Hepatocyte (in vitro differentiated cells): Measurements from ENCODE around the gene HSD17B3. TPM values are rescaled to one million over a fixed set of nuclear protein-coding genes. Genes with fewer than 3 reads are reported as not detected.

Source experiments
- DNase-seq: peaks from one replicate; pipeline ENCODE4 v3.0.0-alpha.2; 2016; ENCODE audit warnings: low spot score
- H2AFZ ChIP-seq: fragments of 200-600 bp; sonication (generic); 2 replicates; pipeline ENCODE4 v1.6.0; 2016; ENCODE audit warnings: antibody characterized with exemption, mild to moderate bottlenecking
- H3K27ac ChIP-seq: fragments of 200-600 bp; sonication (generic); 2 replicates; pipeline ENCODE4 v1.5.1; 2016; ENCODE audit warnings: mild to moderate bottlenecking
- H3K27me3 ChIP-seq: fragments of 200-600 bp; sonication (generic); 2 replicates; pipeline ENCODE4 v1.6.1; 2016
- H3K36me3 ChIP-seq: fragments of 200-600 bp; sonication (generic); replicated peaks from 2 replicates; pipeline ENCODE4 v1.5.1; 2016; ENCODE audit warnings: low read depth; ENCODE audit not compliant: insufficient read depth
- H3K4me1 ChIP-seq: fragments of 200-600 bp; sonication (generic); 2 replicates; pipeline ENCODE4 v1.5.1; 2016; ENCODE audit warnings: mild to moderate bottlenecking, moderate library complexity; ENCODE audit not compliant: insufficient read depth
- H3K4me2 ChIP-seq: fragments of 200-600 bp; sonication (generic); 2 replicates; pipeline ENCODE4 v1.6.0; 2016
- H3K4me3 ChIP-seq: fragments of 200-600 bp; sonication (generic); 2 replicates; pipeline ENCODE4 v1.5.1; 2016; ENCODE audit warnings: mild to moderate bottlenecking
- H3K79me2 ChIP-seq: fragments of 200-600 bp; sonication (generic); 2 replicates; pipeline ENCODE4 v1.6.0; 2017; ENCODE audit warnings: mild to moderate bottlenecking
- H3K9me2 ChIP-seq: fragments of 200-600 bp; sonication (generic); replicated peaks from 2 replicates; pipeline ENCODE4 v1.6.0; 2017; ENCODE audit warnings: mild to moderate bottlenecking; ENCODE audit not compliant: insufficient read depth
- H3K9me3 ChIP-seq: fragments of 200-600 bp; sonication (generic); 2 replicates; pipeline ENCODE4 v1.5.1; 2016; ENCODE audit warnings: low read depth, mild to moderate bottlenecking
- H4K20me1 ChIP-seq: fragments of 200-600 bp; sonication (generic); 2 replicates; pipeline ENCODE4 v1.6.0; 2016; ENCODE audit warnings: mild to moderate bottlenecking; ENCODE audit not compliant: insufficient read depth, poor library complexity, severe bottlenecking
- EZH2 ChIP-seq: fragments of 200-600 bp; sonication (generic); IDR thresholded peaks from 2 replicates; pipeline ENCODE4 v1.6.1; 2016; ENCODE audit warnings: antibody characterized with exemption, mild to moderate bottlenecking, borderline replicate concordance
- EZH2phosphoT487 ChIP-seq: fragments of 200-600 bp; sonication (generic); IDR thresholded peaks from one replicate; pipeline ENCODE4 v1.6.1; 2018; ENCODE audit warnings: antibody characterized with exemption, mild to moderate bottlenecking, low read depth, moderate library complexity; ENCODE audit not compliant: unreplicated experiment, severe bottlenecking
- WGBS: methylation state at CpG from one replicate; pipeline ENCODE4 v1.1.6; 2016; ENCODE audit warnings: low lambda C conversion rate; ENCODE audit errors: missing lambda C conversion rate; 5-methylcytosine and 5-hydroxymethylcytosine counted together
- polyA plus RNA-seq: library from polyadenylated mRNA; unstranded; fragments of >200 nt; fragmentation: Nextera tagmentation; extraction: Ambion mirVana; gene quantifications from 2 replicates; pipeline ENCODE4 v1.2.1, GENCODE V29; 2016
- total RNA-seq: library from RNA; depleted of rRNA; stranded (reverse); fragments of >200 nt; gene quantifications from 2 replicates; pipeline ENCODE4 v1.2.3, GENCODE V29; 2014
- TF ChIP-seq, protein P1 (sequence below): fragments of 200-600 bp; sonication (generic); IDR thresholded peaks from 2 replicates; pipeline ENCODE4 v1.5.1; 2016; ENCODE audit warnings: antibody characterized with exemption, mild to moderate bottlenecking; ENCODE audit not compliant: poor library complexity

HSD17B3 gene
- total and polyA plus RNA-seq, 2 experiments from 2014 or later, result 0.67 to 0.74 TPM

DNA sequence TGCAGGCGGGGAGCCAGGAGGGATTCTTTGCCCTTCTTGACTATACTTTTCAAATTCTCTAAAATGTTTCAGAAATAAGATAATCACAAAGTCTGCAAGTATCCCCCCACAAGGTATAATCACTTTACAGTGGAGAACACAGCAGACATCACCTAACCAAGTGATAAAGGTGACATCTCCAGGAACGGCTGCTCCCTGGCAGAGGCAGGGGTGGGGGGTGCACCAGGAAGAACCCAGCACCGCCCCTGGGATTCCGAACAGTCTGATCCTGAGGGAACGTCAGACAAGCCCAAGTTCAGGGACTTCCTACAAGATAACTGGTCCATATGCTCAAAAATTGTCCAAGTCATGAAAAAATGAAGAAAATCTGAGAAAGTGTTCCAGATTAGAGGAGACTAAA is 85.4 kb downstream of the HSD17B3 start:
- Histone ChIP-seq H3K4me1 (peaks cover 33% of the 10 kb centered on the region), H3K27me3 (no peaks in the 10 kb centered on the region), H3K9me3 (no peaks in the 10 kb centered on the region), H3K4me2 (peak overlapping the region; percentile 89), H4K20me1 (no peaks in the 10 kb centered on the region), H3K4me3 (no peak overlapping the region), H3K79me2 (peaks cover 2% of the 10 kb centered on the region), H3K9me2 (no peaks in the 10 kb centered on the region), H3K27ac (peak overlapping the region; percentile 90), H2AFZ (no peak overlapping the region), H3K36me3 (no peaks in the 10 kb centered on the region)
- 68% methylated on average over 5 of the region's 5 CpGs for WGBS
- no peak for TF ChIP-seq EZH2phosphoT487
- TF ChIP-seq EZH2, result no peak
- TF ChIP-seq, protein P1, sequence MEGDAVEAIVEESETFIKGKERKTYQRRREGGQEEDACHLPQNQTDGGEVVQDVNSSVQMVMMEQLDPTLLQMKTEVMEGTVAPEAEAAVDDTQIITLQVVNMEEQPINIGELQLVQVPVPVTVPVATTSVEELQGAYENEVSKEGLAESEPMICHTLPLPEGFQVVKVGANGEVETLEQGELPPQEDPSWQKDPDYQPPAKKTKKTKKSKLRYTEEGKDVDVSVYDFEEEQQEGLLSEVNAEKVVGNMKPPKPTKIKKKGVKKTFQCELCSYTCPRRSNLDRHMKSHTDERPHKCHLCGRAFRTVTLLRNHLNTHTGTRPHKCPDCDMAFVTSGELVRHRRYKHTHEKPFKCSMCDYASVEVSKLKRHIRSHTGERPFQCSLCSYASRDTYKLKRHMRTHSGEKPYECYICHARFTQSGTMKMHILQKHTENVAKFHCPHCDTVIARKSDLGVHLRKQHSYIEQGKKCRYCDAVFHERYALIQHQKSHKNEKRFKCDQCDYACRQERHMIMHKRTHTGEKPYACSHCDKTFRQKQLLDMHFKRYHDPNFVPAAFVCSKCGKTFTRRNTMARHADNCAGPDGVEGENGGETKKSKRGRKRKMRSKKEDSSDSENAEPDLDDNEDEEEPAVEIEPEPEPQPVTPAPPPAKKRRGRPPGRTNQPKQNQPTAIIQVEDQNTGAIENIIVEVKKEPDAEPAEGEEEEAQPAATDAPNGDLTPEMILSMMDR, result no peak
- DNase-seq, result no peak

DNA sequence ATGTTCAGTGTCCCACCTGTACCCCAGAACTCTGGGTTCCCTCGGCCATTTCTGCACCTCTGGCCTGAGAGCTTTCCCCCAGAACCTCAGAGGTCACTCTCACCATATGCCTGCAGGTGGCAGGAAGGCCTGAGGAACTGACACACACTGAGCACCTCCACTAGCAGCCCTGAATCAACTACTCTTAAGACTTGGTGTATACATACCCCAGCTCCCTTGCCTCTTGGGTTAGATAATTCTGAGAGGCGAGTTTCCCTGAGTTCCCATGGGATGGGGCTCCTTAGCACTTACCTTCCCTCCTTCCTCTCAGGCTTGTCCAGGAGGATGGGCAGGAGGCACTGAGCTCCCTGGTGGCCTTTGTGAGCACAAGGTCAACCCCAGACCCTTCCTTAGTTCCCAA is 86.1 kb downstream of the HSD17B3 start:
- H2AFZ ChIP-seq, result no peak overlapping the region
- H3K27me3 ChIP-seq, result no peaks in the 10 kb centered on the region

DNA sequence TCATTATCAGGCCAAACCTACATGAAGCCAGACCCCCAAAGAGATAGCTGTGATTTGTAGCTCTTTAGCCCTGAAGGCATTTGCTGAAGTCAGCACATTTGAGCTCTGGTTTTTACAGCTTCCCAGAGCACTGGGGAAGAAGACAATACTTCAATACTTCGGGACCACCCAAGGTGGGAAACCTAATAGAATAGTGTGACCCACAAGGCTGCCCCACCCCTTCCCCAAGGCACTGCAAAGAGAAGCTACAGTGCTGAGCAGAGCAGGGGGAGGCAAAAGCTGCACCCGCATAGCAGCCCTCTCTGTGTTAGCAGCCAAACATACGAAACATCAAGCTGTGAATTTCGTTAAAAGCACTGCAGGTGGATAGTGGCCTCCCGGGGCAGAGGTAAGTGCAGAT is 87.3 kb downstream of the HSD17B3 start:
- H3K27me3 ChIP-seq, result no peaks in the 10 kb centered on the region
- no peaks in the 10 kb centered on the region for H3K9me2 ChIP-seq
- H3K27ac ChIP-seq, result peak overlapping the region; percentile 48
- H3K9me3 ChIP-seq, result no peaks in the 10 kb centered on the region
- H3K4me2 ChIP-seq, result no peak overlapping the region
- H3K4me3 ChIP-seq, result no peak overlapping the region
- no peaks in the 10 kb centered on the region for H3K36me3 ChIP-seq
- TF ChIP-seq EZH2 (no peak), EZH2phosphoT487 (no peak)
- TF ChIP-seq, protein P1, result no peak
- no peak for DNase-seq
- peaks cover 33% of the 10 kb centered on the region for H3K4me1 ChIP-seq
- H4K20me1 ChIP-seq, result no peaks in the 10 kb centered on the region
- WGBS, result 44% methylated on average over 5 of the region's 5 CpGs
- H3K79me2 ChIP-seq, result peaks cover 2% of the 10 kb centered on the region
- no peak overlapping the region for H2AFZ ChIP-seq

More for the DNA sequence above, 86.1 kb downstream of the HSD17B3 start:
- 97% methylated on average over 2 of the region's 2 CpGs for WGBS
- Histone ChIP-seq H3K4me3 (no peak overlapping the region), H3K79me2 (peaks cover 2% of the 10 kb centered on the region), H3K9me2 (no peaks in the 10 kb centered on the region), H3K9me3 (no peaks in the 10 kb centered on the region), H3K4me1 (peaks cover 33% of the 10 kb centered on the region), H4K20me1 (no peaks in the 10 kb centered on the region), H3K27ac (peak overlapping the region; percentile 90), H3K36me3 (no peaks in the 10 kb centered on the region), H3K4me2 (no peak overlapping the region)
- TF ChIP-seq, protein P1, result no peak
- TF ChIP-seq EZH2phosphoT487 (no peak), EZH2 (no peak)
- DNase-seq, result no peak
